GM19372 (cell line): Measurements from ENCODE around the gene COL18A1.
"Not testable (repeated sequence)": the region's sequence is repeated elsewhere in the genome, so short reads cannot be mapped to it uniquely, and the experiment has no call there.

Source experiments
- ATAC-seq: cut with Tn5 transposase; IDR thresholded peaks from one replicate; pipeline ENCODE4 v1.9.1; 2021; ENCODE audit warnings: mild to moderate bottlenecking, low read depth, moderate library complexity; ENCODE audit not compliant: unreplicated experiment

Gene COL18A1

GRCh38 chr21:45528028-45528705 lies 123.2 kb downstream of the COL18A1 start:
- no peak for ATAC-seq

- ATAC-seq, result no peak
Measured at GRCh38 chr21:45528981-45529784, 124.2 kb downstream of the COL18A1 start.

DNA sequence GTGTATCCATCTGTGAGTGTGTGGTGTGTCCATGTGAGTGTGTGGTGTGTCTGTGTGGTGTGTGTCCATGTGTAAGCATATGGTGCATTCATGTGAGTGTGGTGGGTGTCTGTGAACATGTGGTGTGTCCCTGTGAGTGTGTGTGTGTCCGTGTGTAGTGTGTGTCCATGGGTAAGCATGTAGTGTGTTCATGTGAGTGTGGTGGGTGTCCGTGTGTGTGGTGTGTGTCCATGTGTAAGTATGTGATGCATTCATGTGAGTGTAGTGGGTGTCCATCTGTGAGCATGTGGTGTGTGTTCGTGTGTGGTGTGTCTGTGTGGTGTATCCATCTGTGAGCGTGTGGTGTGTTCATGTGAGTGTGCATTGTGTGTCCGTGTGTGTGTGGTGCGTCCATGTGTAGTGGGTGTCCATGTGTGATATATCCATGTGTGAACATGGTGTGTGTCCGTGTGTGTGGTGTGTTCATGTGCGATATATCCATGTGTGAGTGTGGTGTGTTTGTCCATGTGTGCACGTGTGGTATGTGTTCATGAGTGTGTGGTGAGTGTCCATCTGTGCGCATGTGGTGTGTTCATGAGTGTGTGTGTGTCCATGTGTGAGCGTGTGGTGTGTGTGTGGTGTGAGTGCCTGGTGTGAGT lies 124.9 kb downstream of the COL18A1 start:
- no peak for ATAC-seq

DNA sequence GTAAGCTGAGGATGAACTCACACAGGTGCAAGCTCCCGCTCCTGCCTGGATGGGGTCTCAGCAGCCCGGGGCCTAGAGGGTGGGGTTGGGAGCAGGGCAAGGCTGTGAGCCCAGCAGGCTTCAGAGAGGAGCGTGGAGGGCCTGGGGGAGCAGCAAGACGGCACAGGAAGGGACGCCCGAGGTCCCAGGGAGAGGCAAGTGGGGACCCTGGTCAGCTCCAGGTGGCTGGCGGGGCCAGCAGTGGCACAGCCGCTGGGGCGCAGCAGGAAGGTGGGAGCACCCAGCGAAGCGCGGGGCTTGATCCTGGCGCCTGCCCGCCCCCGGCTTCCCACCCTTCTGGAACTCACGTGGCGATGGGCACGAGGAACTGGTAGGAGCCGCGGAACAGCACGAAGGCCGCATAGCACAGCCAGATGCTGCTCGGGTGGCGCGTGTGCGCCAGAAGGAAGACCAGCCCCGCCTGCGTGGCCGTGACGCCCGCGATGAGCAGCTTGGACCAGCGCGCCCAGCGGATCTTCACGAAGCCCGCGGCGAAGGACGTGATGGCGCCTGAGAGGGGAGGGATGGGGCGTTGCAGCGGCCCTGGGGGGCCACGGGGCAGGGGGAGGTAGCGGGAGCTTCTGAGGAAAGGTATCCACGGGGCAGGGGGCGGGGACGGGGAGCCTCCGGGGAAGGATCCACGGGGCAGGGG lies 125.6 kb downstream of the COL18A1 start:
- ATAC-seq, result no peak

DNA sequence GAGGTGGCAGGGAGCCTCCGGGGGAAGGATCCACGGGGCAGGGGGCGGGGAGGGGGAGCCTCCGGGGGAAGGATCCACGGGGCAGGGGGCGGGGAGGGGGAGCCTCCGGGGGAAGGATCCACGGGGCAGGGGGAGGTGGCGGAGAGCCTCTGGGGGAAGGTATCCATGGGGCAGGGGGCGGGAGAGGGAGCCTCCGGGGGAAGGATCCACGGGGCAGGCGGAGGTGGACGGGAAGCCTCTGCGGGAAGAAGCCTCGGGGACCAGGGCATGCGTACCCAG lies 126.1 kb downstream of the COL18A1 start:
- not testable (repeated sequence) for ATAC-seq

DNA sequence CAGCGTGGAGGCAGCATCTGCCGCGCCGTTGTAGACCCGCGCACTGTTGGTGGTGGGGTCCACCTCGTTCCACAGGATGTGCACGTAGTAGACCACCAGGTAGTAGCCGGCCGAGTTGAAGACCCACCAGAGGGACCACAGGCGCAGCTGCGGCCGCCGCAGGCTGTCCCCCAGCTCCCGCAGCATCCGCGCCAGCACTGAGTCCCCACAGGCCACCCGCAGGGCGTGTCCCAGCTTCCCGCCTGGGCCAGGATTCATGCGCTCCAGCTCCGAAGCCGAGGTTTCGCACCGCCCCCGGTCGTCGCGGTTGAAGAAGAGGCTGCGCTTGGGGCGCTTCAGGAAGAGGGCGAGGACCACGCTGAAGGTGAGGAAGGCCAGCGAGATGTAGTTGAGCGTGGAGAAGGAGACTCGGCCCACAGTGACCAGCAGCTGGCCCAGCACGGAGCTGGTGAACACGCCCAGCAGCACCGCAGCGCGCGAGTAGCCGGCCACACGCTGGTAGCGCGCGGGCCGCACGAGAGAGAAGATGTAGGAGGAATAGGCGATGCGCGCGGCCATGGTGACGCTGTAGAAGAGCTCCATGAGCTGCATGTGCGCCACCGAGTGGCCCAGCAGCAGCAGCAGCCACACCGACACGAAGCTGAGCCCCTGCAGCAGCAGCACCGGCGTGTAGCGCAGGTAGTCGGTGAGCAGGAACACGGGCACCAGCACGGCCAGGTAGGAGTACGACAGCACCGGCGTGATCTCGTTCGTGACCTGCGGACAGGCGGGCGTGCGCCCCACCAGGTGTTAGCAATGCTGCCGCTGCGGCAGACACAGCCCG lies 126.6 kb downstream of the COL18A1 start:
- no peak for ATAC-seq

- no peak for ATAC-seq
Measured at GRCh38 chr21:45532826-45533360, 127.9 kb downstream of the COL18A1 start.

DNA sequence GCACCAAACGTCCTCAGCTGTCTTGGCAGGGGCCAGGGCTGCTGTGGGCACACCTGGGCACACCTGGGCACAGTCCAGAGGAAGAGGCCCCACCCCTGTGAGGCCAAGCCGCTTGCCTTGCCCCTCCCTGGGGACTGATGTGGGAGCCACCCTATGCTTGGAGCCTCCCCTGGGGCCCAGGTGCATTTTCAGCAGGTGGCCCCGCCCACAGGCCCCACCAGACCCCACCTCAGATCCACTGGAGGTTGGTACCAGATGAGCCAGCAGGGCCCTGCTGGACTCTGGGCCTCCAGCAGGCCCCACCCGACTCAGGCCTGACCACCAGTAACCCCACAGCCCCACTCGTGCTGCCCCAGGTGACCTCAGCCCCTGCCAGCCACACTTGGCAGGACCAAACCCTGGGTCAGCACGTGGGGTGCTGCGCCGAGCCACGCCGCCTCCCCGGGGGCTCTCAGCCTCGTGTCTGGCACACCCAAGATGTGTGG lies 128.4 kb downstream of the COL18A1 start:
- no peak for ATAC-seq

- ATAC-seq, result no peak
Measured at GRCh38 chr21:45533846-45534635, 129.1 kb downstream of the COL18A1 start.

- no peak for ATAC-seq
Measured at GRCh38 chr21:45534636-45535331, 129.8 kb downstream of the COL18A1 start.

DNA sequence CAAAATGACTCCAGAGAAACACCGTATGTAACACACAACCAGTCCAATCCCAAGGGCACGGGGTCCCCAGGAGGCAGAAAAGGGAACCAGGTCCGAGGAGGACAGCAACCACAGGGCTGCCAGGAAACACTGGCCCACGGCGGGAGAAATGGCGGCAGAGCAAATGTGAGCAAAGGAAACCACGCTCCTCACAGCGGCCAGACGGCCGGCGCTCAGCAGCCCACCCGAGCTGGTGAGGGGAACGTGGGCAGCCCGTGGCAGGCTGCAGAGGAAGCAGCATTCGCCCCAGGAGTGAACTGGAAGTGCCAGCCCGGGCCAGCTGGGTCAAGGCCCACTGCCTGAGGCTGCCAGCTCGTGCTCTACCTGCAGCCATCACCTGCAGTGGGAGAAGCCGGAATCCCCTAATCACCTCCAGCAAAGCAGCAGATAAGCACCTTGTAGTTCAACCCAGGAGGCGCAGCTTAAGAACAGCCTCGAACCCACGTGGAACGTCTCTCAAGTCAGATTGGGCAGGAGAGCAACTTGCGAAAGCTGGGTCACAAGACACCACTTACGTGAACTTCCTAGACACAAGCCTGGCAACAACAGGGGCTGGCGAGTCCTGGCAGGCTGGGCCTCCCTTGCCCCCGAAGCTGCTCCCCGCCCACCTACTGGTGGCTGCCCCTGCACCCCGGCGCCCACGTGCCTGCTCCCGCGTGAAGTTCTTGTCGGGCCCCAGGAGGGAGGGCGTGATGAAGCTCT lies 130.5 kb downstream of the COL18A1 start:
- no peak for ATAC-seq

DNA sequence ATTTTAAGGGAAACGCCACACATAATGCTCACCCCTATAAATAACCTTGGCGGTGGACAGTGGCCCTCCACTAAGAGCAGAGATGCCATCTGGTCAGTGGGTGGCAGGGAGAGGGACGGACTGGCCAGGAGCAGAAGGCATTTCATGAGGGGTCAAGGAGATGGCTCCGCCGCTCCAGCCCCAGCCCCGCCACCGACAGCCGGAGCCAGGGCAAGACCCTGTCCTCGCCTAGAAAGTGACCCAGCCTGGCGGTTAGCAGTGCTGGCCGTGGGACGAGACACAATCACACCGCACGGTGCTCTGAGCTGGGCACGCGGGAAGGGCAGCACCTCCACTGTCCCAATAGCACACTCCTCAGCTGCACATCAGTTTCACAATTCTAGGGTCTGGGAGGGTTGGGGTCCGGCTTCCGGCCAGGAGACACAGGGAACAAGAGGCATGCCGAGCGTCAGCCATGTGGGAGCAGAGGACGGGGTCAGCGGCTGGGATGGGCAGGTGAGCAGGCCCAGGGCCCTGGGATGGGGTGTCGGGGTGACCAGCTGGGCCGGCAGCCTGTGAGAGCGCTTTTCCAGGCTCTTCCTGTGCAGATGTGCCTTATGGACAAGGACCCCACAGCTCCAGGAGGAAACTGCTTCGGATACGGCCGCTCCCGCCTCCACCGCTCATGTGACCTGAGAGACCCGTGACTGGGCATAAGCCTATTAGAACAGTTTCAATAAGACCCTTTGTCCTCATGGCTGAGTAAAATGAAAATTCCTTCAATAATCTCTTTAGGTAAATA lies 131.5 kb downstream of the COL18A1 start:
- ATAC-seq, result no peak

GRCh38 chr21:45537111-45537745 lies 132.3 kb downstream of the COL18A1 start:
- ATAC-seq, result no peak

GRCh38 chr21:45537746-45538291 lies 132.9 kb downstream of the COL18A1 start:
- no peak for ATAC-seq

DNA sequence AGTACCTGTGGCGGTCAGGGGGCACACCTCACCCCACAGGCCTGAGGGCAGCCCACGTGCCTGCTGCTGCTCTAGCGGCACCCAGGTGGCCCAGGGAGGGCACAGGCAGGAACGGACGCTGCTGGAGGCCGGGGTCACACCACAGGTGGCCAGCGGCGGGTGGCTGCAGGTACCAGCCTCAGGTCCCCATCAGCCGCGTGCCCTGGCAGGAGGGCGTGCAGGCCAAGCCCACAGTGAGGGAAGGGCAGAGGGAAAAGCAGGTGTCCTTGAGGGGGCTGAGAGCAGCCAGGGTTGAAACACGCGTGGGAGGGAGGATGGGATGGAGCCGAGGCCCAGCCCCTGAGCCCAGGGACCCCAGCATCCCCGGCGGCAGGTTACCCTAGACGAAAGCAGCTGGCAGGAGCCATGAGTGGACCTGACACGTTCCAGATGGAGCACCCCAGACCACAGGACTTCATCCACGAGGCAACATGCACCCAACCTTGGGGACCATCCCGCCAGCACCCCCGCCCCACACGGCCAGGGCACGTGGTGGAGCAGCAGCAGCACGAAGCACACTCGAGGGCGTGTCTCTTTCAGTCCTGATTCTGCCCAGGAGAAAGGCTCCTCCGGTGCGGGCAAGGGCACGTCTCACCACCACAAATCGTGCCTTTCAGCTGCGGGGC lies 133.5 kb downstream of the COL18A1 start:
- ATAC-seq, result no peak
